SW 1271 (cell line): Measurements from ENCODE around the gene TSEN54.

Experiments used
- DNase-seq, 2 experiments: peaks; one replicate each; lab custom pipeline; 2025; lab: John Stamatoyannopoulos, UW

Gene TSEN54

DNA sequence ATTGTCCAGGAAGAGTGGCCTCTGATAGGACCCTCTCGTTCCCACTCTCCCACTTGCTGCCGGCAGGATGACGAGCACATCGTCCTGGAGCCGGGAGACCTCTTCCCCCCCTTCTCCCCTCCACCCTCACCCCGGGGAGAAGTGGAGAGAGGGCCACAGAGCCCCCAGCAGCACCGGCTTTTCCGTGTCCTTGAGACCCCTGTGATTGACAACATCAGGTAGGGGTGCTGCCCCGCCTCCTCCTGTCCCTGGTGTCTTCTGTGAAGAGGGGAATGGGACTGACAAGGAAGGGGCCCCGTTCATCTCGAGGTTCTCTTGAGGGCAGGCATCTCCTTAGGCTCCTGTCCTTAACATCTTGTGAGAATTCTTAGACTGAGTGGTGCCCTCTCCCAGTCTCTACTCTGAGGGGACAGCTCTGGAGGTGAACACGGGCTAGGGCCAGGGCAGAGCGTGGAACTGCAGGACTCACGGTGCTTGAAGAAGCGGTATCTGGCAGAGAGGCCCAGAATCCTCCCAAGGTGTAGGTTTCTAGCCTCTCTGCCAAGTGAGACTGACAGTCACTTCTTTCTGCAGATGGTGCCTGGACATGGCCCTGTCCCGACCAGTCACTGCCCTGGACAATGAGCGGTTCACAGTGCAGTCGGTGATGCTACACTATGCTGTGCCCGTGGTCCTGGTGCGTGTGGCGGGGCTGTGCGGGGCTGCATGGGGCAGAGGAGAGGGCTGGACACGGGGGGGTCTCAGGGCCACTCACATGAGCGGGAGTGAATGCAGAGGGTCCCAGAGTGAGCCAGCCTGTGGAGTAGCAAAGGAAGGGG is 27.4 kb upstream of the TSEN54 start:
- no peak for DNase-seq

DNA sequence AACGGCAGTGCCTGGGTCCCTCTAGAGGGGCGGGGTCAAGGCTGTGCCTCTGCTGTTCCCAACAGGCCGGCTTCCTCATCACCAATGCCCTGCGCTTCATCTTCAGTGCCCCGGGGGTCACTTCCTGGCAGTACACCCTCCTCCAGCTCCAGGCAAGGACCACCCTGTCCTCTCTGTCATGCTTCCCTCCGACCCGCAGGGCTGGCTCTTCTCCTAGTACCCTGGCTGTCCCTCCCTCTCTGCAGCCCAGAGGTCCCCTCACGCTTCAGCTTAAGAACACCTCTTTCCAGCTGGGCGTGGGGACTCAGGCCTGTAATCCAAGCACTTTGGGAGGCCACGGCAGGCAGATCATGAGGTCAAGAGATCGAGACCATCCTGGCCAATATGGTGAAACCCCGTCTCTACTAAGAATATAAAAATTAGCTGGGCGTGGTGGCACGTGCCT is 26.8 kb upstream of the TSEN54 start:
- DNase-seq, result no peak

GRCh38 chr17:75490173-75490743 is 26.1 kb upstream of the TSEN54 start:
- no peak for DNase-seq

GRCh38 chr17:75490953-75491649 is 25.2 kb upstream of the TSEN54 start:
- no peak for DNase-seq

DNA sequence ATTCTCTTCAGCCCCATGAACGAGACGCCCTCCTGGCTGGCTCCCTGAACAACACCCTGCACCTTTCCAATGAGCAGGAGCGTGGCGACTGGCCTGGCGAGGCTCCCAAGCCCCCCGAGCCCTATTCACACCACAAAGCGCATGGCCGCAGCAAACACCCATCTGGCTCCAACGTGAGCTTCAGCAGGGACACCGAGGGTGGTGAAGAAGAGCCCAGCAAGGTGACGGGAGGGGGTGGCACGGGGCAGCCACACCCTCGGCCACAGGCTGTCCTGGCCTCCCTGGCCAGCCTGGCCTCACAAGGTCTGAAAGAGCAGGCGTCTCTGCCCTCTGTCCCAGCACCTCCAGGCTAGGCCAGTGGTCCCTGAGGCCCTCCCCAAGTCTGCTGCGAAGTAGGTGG is 24.6 kb upstream of the TSEN54 start:
- DNase-seq, result no peak

DNA sequence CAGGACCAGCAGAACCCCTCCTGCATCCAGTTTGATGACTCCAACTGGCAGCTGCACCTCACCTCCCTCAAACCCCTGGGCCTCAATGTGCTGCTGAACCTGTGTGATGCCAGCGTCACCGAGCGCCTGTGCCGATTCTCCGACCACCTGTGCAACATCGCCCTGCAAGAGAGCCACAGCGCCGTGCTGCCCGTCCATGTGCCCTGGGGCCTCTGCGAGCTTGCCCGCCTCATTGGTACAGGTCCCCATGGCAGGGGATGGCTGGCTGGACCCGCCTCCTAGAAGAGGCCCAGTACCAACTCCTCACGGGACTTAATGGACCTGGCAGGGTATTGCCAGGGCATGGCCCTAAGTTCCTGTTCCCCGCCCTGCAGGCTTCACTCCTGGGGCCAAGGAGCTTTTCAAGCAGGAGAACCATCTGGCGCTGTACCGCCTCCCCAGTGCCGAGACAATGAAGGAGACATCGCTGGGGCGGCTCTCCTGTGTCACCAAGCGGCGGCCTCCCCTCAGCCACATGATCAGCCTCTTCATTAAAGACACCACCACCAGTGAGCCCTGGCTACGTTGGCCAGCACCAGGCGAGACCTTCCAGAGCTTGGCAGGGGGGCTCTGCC is 23.7 kb upstream of the TSEN54 start:
- no peak for DNase-seq

DNA sequence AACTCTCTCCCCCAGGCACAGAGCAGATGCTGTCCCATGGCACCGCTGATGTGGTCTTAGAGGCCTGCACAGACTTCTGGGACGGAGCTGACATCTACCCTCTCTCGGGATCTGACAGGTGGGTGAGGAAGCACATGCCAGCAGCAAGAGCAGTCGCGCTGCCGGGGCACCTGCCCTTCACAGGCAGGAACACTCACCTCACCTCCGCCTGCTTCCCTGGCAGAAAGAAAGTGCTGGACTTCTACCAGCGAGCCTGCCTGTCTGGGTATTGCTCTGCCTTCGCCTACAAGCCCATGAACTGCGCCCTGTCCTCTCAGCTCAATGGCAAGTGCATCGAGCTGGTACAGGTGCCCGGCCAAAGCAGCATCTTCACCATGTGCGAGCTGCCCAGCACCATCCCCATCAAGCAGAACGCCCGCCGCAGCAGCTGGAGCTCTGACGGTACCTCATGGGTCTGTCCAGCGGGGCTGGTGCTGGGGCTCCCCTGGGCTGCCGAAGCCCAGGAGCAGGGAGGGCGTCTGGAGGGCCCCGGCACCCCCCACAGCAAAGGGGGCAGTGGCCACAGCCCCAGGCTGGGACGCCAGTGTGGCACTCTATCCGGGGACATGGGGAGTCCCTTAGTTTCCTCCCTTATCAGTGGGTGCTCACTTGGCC is 22.7 kb upstream of the TSEN54 start:
- DNase-seq, result no peak

DNA sequence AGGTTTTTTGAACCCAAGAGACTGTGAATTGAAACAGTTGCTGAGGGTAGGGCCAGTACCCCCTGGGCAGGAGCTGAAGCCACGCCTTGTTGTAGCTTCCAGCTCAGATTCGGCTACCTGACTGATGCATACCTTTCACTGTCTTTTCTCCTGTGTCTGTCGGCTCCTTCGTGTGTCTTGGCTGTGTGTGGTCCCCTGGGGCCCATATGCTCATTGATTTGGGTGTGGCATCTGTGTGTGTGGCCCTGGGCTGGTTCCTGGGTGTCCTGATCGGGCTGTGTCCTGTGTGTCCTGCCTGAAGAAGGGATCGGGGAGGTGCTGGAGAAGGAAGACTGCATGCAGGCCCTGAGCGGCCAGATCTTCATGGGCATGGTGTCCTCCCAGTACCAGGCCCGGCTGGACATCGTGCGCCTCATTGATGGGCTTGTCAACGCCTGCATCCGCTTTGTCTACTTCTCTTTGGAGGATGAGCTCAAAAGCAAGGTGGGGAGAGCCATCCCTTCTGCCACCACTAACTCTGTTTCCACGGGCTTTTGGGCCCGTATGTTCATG is 21.9 kb upstream of the TSEN54 start:
- DNase-seq, result no peak

- DNase-seq, result no peak
Measured at GRCh38 chr17:75496005-75496404, 20.3 kb upstream of the TSEN54 start.

- DNase-seq, result no peak
Measured at GRCh38 chr17:75498039-75498725, 18.1 kb upstream of the TSEN54 start.

DNA sequence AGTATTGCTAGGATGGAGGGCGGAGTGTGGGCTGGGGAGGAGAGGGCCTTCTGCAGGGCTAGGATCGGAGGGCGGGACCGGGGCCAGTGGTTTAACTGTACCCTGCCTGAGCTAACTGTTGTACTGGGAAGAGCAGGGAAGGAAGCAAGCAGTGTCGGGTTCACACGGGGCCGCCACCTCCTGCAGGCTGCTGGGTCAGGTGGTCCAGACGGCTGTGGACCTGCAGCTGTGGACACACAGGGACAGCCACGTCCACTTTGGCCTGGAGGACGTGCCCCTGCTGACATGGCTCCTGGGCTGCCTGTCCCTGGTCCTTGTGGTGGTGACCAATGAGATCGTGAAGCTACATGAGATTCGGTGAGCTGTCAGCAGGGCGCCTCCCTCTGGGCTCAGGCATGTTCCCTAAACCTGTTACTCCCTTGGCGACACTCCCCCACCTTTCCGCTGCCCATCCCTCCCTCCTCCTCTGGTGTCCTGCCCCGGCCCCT is 17.6 kb upstream of the TSEN54 start:
- no peak for DNase-seq

GRCh38 chr17:75499313-75500022 is 16.9 kb upstream of the TSEN54 start:
- no peak for DNase-seq

DNA sequence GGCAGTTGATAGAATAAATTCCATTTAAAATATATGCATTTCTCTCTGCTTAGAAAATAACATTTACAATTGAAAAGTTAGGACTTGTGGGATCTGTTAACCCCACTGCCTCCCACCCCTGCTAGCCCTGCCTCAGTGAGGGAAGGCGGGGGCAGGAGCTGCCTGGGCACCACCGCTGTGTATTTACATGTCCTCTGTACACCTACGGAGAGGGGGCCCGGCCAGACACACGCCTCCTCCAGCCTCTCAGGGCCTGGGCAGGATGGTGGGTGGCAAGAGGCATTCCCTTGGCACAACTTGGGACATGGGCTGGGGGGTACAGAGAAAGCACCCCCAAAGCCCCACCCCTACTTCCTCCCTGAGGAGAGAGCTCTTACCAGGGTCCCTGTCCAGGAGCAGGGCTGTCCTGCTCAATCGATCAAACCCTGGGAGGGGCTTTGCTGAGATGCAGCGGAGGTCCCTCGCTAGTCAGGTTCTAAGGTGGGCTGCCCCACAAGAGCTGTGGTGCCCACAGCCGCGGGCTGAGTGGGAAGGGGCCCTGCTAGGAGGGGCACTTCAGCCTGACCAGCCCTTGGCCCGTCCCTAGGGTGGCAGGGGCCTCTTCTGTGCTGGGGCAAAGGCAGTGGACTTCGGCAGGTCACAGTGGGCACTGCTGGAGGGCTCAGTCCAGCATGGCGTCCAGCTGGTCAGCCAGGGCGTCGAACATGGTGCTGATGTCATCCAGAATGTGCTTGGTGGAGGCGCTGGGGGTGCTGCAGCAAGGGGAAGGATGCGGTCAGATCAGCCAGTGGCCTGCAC is 15.7 kb upstream of the TSEN54 start:
- DNase-seq, result no peak

- no peak for DNase-seq
Measured at GRCh38 chr17:75501378-75502071, 14.8 kb upstream of the TSEN54 start.

DNA sequence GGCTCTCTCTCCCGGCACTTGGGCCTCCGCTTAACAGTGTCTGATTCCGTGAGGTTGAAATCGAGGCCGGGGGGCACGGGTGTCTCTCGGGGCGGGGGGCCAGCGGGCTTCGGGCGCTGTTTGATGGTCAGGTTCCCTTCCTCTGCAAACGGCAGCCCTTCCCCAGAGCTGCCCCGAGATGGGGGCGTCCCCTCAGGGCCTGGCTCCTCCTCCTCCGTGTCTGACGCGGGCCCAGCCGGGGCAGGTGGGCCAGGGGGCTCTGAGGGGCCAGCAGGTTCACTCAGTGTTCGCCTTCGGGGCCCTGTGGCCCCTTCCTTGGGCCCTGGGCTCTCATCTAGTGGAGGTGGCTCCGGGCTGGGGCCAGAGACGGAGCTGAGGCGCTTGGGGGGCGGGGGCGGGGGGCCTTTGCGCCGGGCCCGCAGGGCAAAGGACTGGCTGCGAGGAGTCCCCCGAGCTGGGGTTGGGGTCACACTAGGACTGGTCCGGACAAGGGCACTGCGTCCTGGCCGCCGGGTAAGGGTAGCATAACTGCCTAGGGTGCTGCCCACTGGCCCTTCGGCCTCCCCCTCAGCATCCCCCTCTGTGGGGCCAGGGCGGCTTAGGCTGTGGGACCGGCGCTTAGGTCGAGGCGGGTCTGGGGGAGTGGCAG is 14.1 kb upstream of the TSEN54 start:
- DNase-seq, result no peak

DNA sequence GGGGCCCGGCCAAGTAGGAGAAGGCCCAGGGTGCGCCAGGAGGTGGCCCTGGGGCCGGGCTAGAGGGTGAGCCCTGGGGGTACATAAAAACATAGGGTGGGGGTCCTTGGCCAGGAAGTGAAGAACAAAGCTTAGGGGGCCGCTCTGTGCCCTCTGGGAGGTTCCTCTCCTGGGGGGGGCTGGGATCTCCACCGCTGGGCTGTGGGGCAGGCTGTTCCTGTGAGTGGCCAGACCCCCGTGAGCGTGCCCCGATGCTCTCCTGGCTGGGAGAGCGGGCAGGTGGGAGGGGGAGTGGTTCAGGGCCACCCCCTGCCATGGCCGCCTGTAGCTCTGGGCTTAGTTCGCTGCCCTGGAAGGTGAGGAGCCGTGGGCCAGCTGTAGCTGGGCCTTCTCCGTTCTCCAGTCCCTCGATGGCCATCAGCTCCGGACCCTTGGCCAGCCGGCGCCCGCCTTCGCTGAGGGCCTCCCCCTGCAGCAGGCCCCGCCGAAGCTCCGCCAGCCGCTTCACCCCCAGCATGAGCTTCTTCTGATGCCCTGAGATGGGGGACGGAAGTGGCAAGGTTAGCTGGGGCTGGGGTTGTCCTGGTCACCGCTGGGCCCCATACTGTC is 13.5 kb upstream of the TSEN54 start:
- DNase-seq, result no peak

DNA sequence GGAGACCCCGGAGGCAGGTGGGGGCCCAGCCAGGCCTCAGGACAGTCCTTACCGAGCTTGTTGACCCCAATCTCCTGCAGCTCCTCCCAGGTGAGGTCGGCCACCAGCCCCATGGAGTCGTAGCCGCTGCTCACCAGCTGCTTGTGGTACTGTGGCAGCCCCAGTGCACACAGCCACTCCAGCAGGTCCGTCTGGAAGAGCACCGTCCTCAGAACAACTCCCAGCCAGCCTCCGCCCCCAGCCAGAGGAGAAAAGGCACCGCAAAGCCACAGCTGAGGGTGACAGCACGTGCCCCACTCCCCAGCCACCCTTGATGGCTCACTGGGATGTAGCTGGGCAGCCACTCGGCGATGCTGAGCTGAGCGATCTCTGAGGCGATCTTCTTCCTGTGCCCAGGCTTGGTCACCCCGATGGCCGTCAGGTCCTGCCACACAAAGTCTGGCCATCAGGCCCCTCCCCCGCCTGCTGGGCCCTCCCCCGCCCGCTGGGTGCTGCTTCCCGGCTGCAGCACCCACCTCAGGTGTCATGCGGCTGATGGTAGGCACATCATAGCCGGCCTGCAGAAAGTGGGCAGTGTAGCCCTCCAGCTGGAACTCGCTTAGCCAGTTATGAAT is 12.9 kb upstream of the TSEN54 start:
- no peak for DNase-seq

DNA sequence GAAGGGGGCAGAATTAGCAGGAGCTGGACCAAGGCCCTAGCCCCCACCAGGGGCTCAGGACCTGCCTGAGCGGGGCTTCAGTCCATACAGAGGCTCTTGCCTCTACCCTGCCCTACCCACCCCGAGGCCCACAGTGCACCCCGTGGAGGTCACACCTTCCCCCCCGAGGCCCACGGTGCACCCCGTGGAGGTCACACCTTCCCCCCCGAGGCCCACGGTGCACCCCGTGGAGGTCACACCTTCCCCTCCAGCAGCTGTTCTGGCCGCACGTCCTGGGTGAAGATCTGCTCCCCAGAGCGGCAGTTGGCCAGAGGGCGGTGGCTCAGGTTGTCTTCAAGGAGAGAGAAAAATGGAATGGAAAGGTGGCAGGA is 12.4 kb upstream of the TSEN54 start:
- no peak for DNase-seq
